Neural progenitor cell (in vitro differentiated cells): ENCODE results near the gene TEX53. TPM values are rescaled to one million over a fixed set of nuclear protein-coding genes. Genes with fewer than 3 reads are reported as not detected.

Source experiments
- DNase-seq: peaks from one replicate; pipeline ENCODE4 v3.0.0-alpha.2; 2016; ENCODE audit warnings: low spot score
- H2AFZ ChIP-seq: fragments of 200-600 bp; sonication (generic); replicated peaks from 2 replicates; pipeline ENCODE4 v1.6.1; 2016; ENCODE audit warnings: antibody characterized with exemption
- H3F3A ChIP-seq: fragments of 200-600 bp; sonication (generic); 2 replicates; pipeline ENCODE4 v1.6.1; 2016; ENCODE audit warnings: antibody characterized with exemption, low read depth
- H3K27ac ChIP-seq: fragments of 200-600 bp; sonication (generic); 2 replicates; pipeline ENCODE4 v1.5.1; 2016; ENCODE audit warnings: mild to moderate bottlenecking
- H3K27me3 ChIP-seq: fragments of 200-600 bp; sonication (generic); 2 replicates; pipeline ENCODE4 v1.6.1; 2016; ENCODE audit warnings: mild to moderate bottlenecking, moderate library complexity
- H3K36me3 ChIP-seq: fragments of 200-600 bp; sonication (generic); 2 replicates; pipeline ENCODE4 v1.5.1; 2016
- H3K4me1 ChIP-seq: fragments of 200-600 bp; sonication (generic); 2 replicates; pipeline ENCODE4 v1.6.1; 2016; ENCODE audit warnings: mixed run types
- H3K4me2 ChIP-seq: fragments of 200-600 bp; sonication (generic); 2 replicates; pipeline ENCODE4 v1.6.1; 2016
- H3K4me3 ChIP-seq: fragments of 200-600 bp; sonication (generic); 2 replicates; pipeline ENCODE4 v1.5.1; 2016
- H3K79me2 ChIP-seq: fragments of 200-600 bp; sonication (generic); 2 replicates; pipeline ENCODE4 v1.6.1; 2016; ENCODE audit warnings: low read depth
- H3K9ac ChIP-seq: fragments of 200-600 bp; sonication (generic); 2 replicates; pipeline ENCODE4 v1.6.1; 2016
- H3K9me3 ChIP-seq: fragments of 200-600 bp; sonication (generic); 2 replicates; pipeline ENCODE4 v1.5.1; 2016; ENCODE audit warnings: low read depth
- H4K20me1 ChIP-seq: fragments of 200-600 bp; sonication (generic); 2 replicates; pipeline ENCODE4 v1.6.1; 2016; ENCODE audit warnings: low read depth
- H3K27ac Mint-ChIP-seq: 3 replicates; pipeline ENCODE4 v1.8.0; 2021; ENCODE audit warnings: mixed read lengths
- H3K27me3 Mint-ChIP-seq: 2 replicates; pipeline ENCODE4 v1.8.0; 2022; ENCODE audit warnings: low read depth, mild to moderate bottlenecking, inconsistent platforms, moderate library complexity, mixed read lengths; ENCODE audit not compliant: insufficient read depth
- H3K36me3 Mint-ChIP-seq: 3 replicates; pipeline ENCODE4 v1.8.0; 2021; ENCODE audit warnings: mixed read lengths
- H3K4me1 Mint-ChIP-seq: 3 replicates; pipeline ENCODE4 v1.8.0; 2021; ENCODE audit warnings: mixed read lengths
- H3K4me3 Mint-ChIP-seq: 3 replicates; pipeline ENCODE4 v1.8.0; 2021; ENCODE audit warnings: mild to moderate bottlenecking, moderate library complexity, mixed read lengths
- H3K9me3 Mint-ChIP-seq: 3 replicates; pipeline ENCODE4 v1.8.0; 2020; ENCODE audit warnings: mixed read lengths
- EZH2 ChIP-seq: fragments of 200-600 bp; sonication (generic); IDR thresholded peaks from 2 replicates; pipeline ENCODE4 v1.6.1; 2017; ENCODE audit warnings: antibody characterized with exemption, mild to moderate bottlenecking, moderate library complexity
- EZH2phosphoT487 ChIP-seq: fragments of 200-600 bp; sonication (generic); IDR thresholded peaks from 2 replicates; pipeline ENCODE4 v1.6.1; 2017; ENCODE audit warnings: antibody characterized with exemption
- total RNA-seq: library from RNA; depleted of rRNA; stranded (reverse); fragments of >200 nt; gene quantifications from 2 replicates; pipeline ENCODE4 v1.2.3, GENCODE V29; 2015; ENCODE audit warnings: low replicate concordance
- TF ChIP-seq, protein P1 (sequence below): fragments of 200-600 bp; sonication (generic); IDR thresholded peaks from 2 replicates; pipeline ENCODE4 v1.5.1; 2017; ENCODE audit warnings: antibody characterized with exemption, mild to moderate bottlenecking

Gene TEX53
- total RNA-seq, 1 donor from 2014 or later: not detected

DNA sequence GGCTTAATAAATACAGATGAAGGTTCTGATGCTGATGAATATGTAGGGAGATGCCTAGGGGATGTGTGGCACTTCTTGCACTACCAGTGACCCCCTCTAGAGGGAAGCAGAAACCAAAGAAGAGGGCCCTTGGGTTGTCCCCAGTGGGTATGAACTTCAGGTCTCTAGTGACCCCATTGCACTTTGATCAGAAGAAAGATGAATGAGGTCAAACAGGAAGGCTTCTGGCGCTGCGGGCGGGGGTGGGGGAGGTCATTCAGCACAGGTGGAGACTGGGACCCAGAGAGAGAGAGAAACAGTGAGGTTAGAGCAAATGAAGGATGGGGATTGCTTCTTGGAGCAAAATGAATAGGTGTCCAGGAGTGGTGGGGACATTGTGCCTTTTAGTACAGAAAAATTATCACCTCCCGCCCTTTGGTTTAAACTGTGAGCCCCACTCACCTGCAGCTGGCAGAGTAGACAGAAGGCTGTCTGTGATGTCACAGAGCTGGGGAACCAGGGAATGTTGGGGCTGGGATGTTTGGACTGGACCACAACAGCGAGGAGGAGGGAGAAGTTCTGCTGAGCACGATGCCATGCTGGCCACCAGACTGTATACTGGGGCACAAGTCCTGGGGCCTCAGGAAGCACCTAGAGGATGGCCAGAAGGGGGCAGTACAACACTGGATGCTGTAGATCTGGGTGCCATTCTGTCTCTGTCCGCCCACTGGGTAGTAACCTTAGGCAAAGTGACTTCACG is 24.2 kb upstream of the TEX53 start, which contains the start of gene TEX48:
TSS of gene TEX48 (minus strand) at position 599 of the 739 bp plus-strand sequence. CDS start 10,469 bp downstream, outside the sequence.
- H3K27me3 ChIP-seq: no peaks in the 10 kb centered on the region
- Mint-ChIP-seq H3K27me3 (no peaks in the 10 kb centered on the region), H3K27ac (no peak within 1 kb of the TSS), H3K36me3 (no peaks in the 10 kb centered on the region), H3K4me1 (peaks cover 12% of the 10 kb centered on the region), H3K4me3 (no peak within 1 kb of the TSS), H3K9me3 (no peaks in the 10 kb centered on the region)
- no peak within 1 kb of the TSS for H3K9ac ChIP-seq
- no peaks in the 10 kb centered on the region for H3K4me1 ChIP-seq
- H3K27ac ChIP-seq: no peak within 1 kb of the TSS
- peak; percentile 83 for DNase-seq
- no peaks in the 10 kb centered on the region for H3K79me2 ChIP-seq
- H3K4me3 ChIP-seq: no peak within 1 kb of the TSS
- no peaks in the 10 kb centered on the region for H4K20me1 ChIP-seq
- H3F3A ChIP-seq: no peaks in the 10 kb centered on the region
- no peaks in the 10 kb centered on the region for H3K9me3 ChIP-seq
- no peak within 1 kb of the TSS for H2AFZ ChIP-seq
- no peak for TF ChIP-seq EZH2
- TF ChIP-seq, protein P1, sequence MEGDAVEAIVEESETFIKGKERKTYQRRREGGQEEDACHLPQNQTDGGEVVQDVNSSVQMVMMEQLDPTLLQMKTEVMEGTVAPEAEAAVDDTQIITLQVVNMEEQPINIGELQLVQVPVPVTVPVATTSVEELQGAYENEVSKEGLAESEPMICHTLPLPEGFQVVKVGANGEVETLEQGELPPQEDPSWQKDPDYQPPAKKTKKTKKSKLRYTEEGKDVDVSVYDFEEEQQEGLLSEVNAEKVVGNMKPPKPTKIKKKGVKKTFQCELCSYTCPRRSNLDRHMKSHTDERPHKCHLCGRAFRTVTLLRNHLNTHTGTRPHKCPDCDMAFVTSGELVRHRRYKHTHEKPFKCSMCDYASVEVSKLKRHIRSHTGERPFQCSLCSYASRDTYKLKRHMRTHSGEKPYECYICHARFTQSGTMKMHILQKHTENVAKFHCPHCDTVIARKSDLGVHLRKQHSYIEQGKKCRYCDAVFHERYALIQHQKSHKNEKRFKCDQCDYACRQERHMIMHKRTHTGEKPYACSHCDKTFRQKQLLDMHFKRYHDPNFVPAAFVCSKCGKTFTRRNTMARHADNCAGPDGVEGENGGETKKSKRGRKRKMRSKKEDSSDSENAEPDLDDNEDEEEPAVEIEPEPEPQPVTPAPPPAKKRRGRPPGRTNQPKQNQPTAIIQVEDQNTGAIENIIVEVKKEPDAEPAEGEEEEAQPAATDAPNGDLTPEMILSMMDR: peak; percentile 63
- H3K36me3 ChIP-seq: no peaks in the 10 kb centered on the region
- H3K4me2 ChIP-seq: no peak within 1 kb of the TSS

DNA sequence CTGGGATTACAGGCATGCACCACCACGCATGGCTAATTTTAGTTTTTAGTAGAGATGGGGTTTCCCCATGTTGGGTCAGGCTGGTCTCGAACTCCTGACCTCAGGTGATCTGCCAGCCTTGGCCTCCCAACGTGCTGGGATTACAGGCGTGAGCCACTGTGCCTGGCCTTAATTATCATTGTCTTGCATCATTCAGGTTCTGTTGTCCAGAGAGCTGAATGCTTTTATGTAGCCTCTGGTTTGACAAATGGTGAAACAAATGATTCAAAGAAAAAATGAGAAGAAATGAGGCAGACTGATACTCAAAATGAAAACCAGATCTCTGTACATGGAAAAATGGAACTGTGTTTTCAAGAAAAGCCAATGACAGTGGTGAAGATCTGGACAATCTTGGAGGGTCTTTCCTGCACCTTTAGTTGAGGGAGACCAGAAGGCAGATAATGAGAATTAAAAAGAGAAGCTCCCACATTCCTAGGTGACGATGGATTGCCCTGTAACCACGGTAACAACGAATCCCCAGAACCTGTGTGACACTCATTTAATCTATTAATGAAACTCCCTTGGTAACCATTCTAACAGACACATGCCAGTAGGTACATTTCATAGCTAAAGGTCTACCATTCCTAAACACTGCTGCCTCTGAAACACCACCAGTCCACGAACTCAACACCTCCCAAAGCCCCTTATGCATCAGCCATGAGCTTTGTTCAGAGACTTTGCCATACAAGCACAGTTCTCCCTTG is 22.8 kb upstream of the TEX53 start:
- H3K27ac Mint-ChIP-seq: no peak overlapping the region
- H3K4me1 ChIP-seq: no peaks in the 10 kb centered on the region
- no peaks in the 10 kb centered on the region for H3K79me2 ChIP-seq
- H3K4me1 Mint-ChIP-seq: peaks cover 12% of the 10 kb centered on the region
- no peak overlapping the region for H3K4me3 ChIP-seq
- no peaks in the 10 kb centered on the region for H3K27me3 ChIP-seq
- TF ChIP-seq EZH2phosphoT487 (no peak), EZH2 (no peak)
- TF ChIP-seq, protein P1: no peak
- no peaks in the 10 kb centered on the region for H3K9me3 Mint-ChIP-seq
- no peak overlapping the region for H3K4me3 Mint-ChIP-seq
- no peak overlapping the region for H3K9ac ChIP-seq
- no peaks in the 10 kb centered on the region for H3F3A ChIP-seq
- H3K36me3 Mint-ChIP-seq: no peaks in the 10 kb centered on the region
- no peak overlapping the region for H3K27ac ChIP-seq
- no peaks in the 10 kb centered on the region for H4K20me1 ChIP-seq
- H3K36me3 ChIP-seq: no peaks in the 10 kb centered on the region
- no peak overlapping the region for H3K4me2 ChIP-seq
- H3K27me3 Mint-ChIP-seq: peaks cover under 1% of the 10 kb centered on the region
- no peak for DNase-seq
- H2AFZ ChIP-seq: no peak overlapping the region
- H3K9me3 ChIP-seq: no peaks in the 10 kb centered on the region

DNA sequence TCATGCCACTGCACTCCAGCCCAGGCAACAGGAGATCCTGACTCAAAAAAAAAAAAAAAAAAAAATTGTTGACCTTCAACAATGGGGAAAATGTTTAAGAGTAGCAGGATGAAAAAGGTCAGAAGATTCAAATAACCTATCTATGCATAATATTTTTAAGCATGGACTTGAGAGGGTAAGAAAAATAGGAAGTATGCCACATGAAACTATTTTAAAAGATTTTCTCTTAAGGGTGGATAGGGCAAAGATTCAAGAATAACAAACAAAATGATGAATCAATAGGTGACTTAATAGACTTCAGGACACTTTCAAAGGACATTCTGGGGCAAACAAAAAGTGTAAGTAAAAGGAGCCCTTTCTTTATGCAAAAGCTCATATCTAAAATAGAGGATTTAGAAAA is 21.2 kb upstream of the TEX53 start:
- Histone ChIP-seq H3K27ac (no peak overlapping the region), H3F3A (no peaks in the 10 kb centered on the region), H3K27me3 (no peaks in the 10 kb centered on the region), H3K79me2 (no peaks in the 10 kb centered on the region), H3K4me1 (no peaks in the 10 kb centered on the region), H4K20me1 (no peaks in the 10 kb centered on the region), H3K4me3 (no peak overlapping the region), H3K4me2 (no peak overlapping the region), H3K9ac (no peak overlapping the region), H2AFZ (no peak overlapping the region), H3K36me3 (no peaks in the 10 kb centered on the region), H3K9me3 (no peaks in the 10 kb centered on the region)
- peaks cover 5% of the 10 kb centered on the region for H3K27me3 Mint-ChIP-seq
- no peaks in the 10 kb centered on the region for H3K9me3 Mint-ChIP-seq
- H3K27ac Mint-ChIP-seq: no peak overlapping the region
- no peaks in the 10 kb centered on the region for H3K36me3 Mint-ChIP-seq
- no peak overlapping the region for H3K4me3 Mint-ChIP-seq
- DNase-seq: no peak
- H3K4me1 Mint-ChIP-seq: peaks cover 12% of the 10 kb centered on the region
- TF ChIP-seq, protein P1: no peak
- TF ChIP-seq EZH2phosphoT487 (no peak), EZH2 (no peak)
